NB4 (cell line): ENCODE results near the gene PTPRZ1.

Source experiments
- DNase-seq: peaks from one replicate; pipeline ENCODE4 v3.0.0; 2010; ENCODE audit warnings: low read depth
- H3K4me3 ChIP-seq: one replicate; pipeline ENCODE4 v1.5.1; 2011; ENCODE audit warnings: mild to moderate bottlenecking, low read depth, low read length, moderate library complexity
- MYC ChIP-seq: IDR thresholded peaks from 2 replicates; pipeline ENCODE4 v1.6.1; 2011; ENCODE audit warnings: low read depth, low read length
- POLR2A ChIP-seq: IDR thresholded peaks from 2 replicates; pipeline ENCODE4 v1.6.1; 2011; ENCODE audit warnings: mild to moderate bottlenecking; ENCODE audit not compliant: insufficient read length; ENCODE audit errors: extremely low read depth
- TF ChIP-seq, protein P1 (sequence below): IDR thresholded peaks from one replicate; pipeline ENCODE4 v1.5.1; 2012; ENCODE audit warnings: low read depth, low read length
- TF ChIP-seq, protein P2 (sequence below): IDR thresholded peaks from 2 replicates; pipeline ENCODE4 v1.6.1; 2011; ENCODE audit warnings: low read depth, low read length

PTPRZ1 gene

DNA sequence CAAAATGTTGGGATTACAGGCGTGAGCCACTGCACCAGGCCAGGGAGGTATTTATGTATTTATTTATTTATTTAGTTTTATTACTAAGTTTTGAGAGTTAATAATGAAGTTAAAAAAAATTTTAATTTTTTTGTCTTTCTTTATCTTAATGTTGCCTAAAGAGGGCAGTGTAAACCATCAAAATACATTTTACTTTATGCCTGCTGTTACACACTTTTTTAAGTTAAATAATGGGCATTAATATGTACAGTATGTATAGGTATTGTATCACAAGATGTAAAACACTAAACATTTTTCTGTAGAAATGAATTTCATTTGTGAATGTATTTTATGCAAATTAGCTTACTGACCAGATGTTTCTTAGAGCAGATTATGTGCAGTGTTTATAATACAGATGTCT is 141.7 kb downstream of the PTPRZ1 start:
- DNase-seq: no peak
- no peak overlapping the region for H3K4me3 ChIP-seq
- TF ChIP-seq POLR2A: no peak
- TF ChIP-seq, protein P1, sequence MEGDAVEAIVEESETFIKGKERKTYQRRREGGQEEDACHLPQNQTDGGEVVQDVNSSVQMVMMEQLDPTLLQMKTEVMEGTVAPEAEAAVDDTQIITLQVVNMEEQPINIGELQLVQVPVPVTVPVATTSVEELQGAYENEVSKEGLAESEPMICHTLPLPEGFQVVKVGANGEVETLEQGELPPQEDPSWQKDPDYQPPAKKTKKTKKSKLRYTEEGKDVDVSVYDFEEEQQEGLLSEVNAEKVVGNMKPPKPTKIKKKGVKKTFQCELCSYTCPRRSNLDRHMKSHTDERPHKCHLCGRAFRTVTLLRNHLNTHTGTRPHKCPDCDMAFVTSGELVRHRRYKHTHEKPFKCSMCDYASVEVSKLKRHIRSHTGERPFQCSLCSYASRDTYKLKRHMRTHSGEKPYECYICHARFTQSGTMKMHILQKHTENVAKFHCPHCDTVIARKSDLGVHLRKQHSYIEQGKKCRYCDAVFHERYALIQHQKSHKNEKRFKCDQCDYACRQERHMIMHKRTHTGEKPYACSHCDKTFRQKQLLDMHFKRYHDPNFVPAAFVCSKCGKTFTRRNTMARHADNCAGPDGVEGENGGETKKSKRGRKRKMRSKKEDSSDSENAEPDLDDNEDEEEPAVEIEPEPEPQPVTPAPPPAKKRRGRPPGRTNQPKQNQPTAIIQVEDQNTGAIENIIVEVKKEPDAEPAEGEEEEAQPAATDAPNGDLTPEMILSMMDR: no peak

DNA sequence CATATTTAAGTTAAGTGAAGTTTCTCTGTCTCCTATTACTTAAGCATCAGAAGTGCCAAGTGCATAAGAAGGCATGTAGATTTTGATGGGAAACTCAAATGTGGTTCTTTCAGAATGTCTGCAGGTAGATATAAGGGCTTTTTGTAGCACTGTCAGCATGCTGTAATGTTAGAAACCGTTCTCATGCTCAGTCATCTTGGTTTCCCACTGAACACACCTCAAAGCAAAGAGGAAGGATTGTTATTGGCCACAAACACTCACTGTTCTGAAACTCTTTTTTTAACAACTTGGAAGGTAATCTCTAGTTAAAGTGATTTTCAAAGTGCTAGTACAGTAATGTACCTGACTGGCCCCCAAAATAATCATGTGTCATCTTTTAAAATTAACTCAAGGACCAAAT is 145.1 kb downstream of the PTPRZ1 start:
- H3K4me3 ChIP-seq: no peak overlapping the region
- TF ChIP-seq MYC (no peak), POLR2A (no peak)
- TF ChIP-seq, protein P1: no peak
- TF ChIP-seq, protein P2, sequence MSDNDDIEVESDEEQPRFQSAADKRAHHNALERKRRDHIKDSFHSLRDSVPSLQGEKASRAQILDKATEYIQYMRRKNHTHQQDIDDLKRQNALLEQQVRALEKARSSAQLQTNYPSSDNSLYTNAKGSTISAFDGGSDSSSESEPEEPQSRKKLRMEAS: no peak
- DNase-seq: no peak

DNA sequence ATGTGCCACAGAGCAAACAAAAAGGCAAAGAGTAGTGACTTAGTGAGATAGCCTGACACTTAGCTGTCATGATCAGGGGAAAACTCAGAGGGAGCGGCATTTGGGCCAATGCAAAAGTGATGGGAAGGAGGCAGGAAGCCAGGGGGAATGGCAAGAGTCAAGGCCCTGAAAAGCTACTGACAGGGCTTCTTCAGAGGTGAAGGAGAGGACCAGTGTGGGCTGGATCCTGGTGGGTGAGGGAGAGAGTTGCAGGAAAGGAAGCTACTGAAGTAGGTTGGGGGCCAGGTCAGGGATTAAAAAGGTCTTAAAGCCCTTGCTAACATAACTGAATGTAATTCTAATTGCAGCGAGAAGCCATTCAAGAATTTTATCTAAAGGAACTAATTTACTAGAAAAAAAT is 154.1 kb downstream of the PTPRZ1 start:
- TF ChIP-seq, protein P2: no peak
- no peak for TF ChIP-seq POLR2A
- TF ChIP-seq, protein P1: no peak
- no peak for TF ChIP-seq MYC
- DNase-seq: no peak
- H3K4me3 ChIP-seq: no peak overlapping the region

DNA sequence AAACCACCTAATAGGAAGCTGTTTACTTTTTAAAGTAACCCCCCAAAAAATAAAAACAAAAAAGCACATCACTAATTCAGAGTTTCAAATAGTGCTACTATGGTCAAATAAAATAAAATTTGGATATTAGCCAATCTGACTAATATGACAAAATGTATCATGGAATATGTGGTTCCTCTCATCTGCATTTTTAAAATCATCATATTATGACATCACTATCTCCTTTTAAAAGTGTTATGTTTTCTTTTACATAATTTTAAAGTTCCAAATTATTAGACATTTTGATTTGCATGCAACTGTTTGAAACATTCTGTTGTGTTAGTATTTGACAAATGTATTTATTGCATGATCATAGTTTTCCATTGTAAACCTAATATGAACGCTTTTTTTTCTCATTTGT is 160.7 kb downstream of the PTPRZ1 start:
- no peak for DNase-seq
- TF ChIP-seq MYC (no peak), POLR2A (no peak)
- TF ChIP-seq, protein P2: no peak
- TF ChIP-seq, protein P1: no peak

DNA sequence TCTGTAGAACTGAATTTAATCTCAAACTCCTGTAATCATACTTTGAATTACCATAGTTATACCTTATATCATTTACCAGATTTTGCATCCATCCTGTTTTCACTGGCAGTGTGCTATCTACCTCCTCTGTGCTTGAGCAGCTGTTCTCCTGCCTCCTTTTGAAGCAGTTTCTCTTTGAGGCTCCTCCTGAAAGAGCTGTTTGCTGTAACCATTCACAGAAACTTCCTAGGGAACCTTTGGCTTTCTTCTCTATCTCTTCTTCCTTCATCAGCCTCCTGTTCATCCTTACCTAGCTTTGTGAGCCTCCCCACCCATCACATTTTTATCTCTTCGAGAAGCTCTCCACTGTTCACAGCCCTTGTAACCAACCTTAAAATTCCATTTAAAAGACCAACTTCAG is 162.9 kb downstream of the PTPRZ1 start:
- TF ChIP-seq, protein P1: no peak
- TF ChIP-seq POLR2A: no peak
- TF ChIP-seq, protein P2: no peak
- H3K4me3 ChIP-seq: no peak overlapping the region
- no peak for DNase-seq

More for the DNA sequence above, 160.7 kb downstream of the PTPRZ1 start:
- H3K4me3 ChIP-seq: no peak overlapping the region

DNA sequence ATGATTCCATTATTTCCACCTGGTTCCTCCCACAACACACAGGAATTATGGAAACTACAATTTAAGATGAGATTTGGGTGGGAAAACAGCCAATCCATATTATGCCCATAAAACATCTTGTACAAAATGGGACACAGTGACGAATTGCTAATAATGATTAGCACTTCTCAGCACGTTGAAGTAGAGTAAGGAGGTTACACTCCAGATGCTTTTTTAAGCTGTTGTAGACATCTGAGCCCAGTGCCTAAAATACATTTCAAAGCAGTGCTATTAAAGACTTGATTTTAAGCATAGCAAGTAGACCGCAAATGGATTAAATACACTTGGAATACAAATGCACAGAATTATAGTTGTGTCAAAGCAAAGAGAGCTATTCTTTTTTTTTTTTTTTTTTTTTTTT is 165.2 kb downstream of the PTPRZ1 start:
- no peak overlapping the region for H3K4me3 ChIP-seq
- no peak for DNase-seq
- TF ChIP-seq, protein P2: no peak
- TF ChIP-seq, protein P1: no peak
- TF ChIP-seq MYC (no peak), POLR2A (no peak)
